ENCODE data around the gene STK4.

STK4 gene

GRCh38 chr20:45080867-45081624 is 114.7 kb downstream of the STK4 start:
- in situ Hi-C loops (cut with MboI; ENCODE audit: low sequenced_read_pairs) = no loop called here

GRCh38 chr20:45082468-45082867 is 116.2 kb downstream of the STK4 start:
- in situ Hi-C loops (cut with MboI; ENCODE audit: low sequenced_read_pairs) = no loop called here

GRCh38 chr20:45083127-45083526 is 116.8 kb downstream of the STK4 start:
- in situ Hi-C loops (cut with MboI; ENCODE audit: low sequenced_read_pairs) = no loop called here

- in situ Hi-C loops (cut with MboI; ENCODE audit: low sequenced_read_pairs) = no loop called here
Measured at GRCh38 chr20:45085289-45085688, 119.0 kb downstream of the STK4 start.

- in situ Hi-C loops (cut with MboI; ENCODE audit: low sequenced_read_pairs) = no loop called here
Measured at GRCh38 chr20:45085867-45086266, 119.6 kb downstream of the STK4 start.

GRCh38 chr20:45087097-45087790 is 120.9 kb downstream of the STK4 start:
- in situ Hi-C loops (cut with MboI; ENCODE audit: low sequenced_read_pairs) = no loop called here

GRCh38 chr20:45087814-45088213 is 121.5 kb downstream of the STK4 start:
- in situ Hi-C loops (cut with MboI; ENCODE audit: low sequenced_read_pairs) = no loop called here

GRCh38 chr20:45088247-45088646 is 121.9 kb downstream of the STK4 start:
- in situ Hi-C loops (cut with MboI; ENCODE audit: low sequenced_read_pairs) = no loop called here

GRCh38 chr20:45090481-45090880 is 124.2 kb downstream of the STK4 start:
- in situ Hi-C loops (cut with MboI; ENCODE audit: low sequenced_read_pairs) = no loop called here

GRCh38 chr20:45091366-45091765 is 125.1 kb downstream of the STK4 start:
- in situ Hi-C loops (cut with MboI; ENCODE audit: low sequenced_read_pairs) = no loop called here

- in situ Hi-C loops (cut with MboI; ENCODE audit: low sequenced_read_pairs) = no loop called here
Measured at GRCh38 chr20:45092898-45093297, 126.6 kb downstream of the STK4 start.

GRCh38 chr20:45094201-45094600 is 127.9 kb downstream of the STK4 start:
- in situ Hi-C loops (cut with MboI; ENCODE audit: low sequenced_read_pairs) = no loop called here

GRCh38 chr20:45094864-45095574 is 128.7 kb downstream of the STK4 start:
- in situ Hi-C loops (cut with MboI; ENCODE audit: low sequenced_read_pairs) = no loop called here

GRCh38 chr20:45095805-45096238 is 129.5 kb downstream of the STK4 start:
- in situ Hi-C loops (cut with MboI; ENCODE audit: low sequenced_read_pairs) = no loop called here

GRCh38 chr20:45096781-45097180 is 130.5 kb downstream of the STK4 start:
- in situ Hi-C loops (cut with MboI; ENCODE audit: low sequenced_read_pairs) = no loop called here

GRCh38 chr20:45097485-45098102 is 131.3 kb downstream of the STK4 start:
- in situ Hi-C loops (cut with MboI; ENCODE audit: low sequenced_read_pairs) = no loop called here

GRCh38 chr20:45098103-45098773 is 131.9 kb downstream of the STK4 start:
- in situ Hi-C loops (cut with MboI; ENCODE audit: low sequenced_read_pairs) = no loop called here

- in situ Hi-C loops (cut with MboI; ENCODE audit: low sequenced_read_pairs) = no loop called here
Measured at GRCh38 chr20:45100563-45101245, 134.4 kb downstream of the STK4 start, which contains the start of gene KCNS1. Gene KCNS1 (minus strand): TSS chr20:45101127. CDS start chr20:45099236, 1,891 bp downstream.

- in situ Hi-C loops (cut with MboI; ENCODE audit: low sequenced_read_pairs) = no loop called here
Measured at GRCh38 chr20:45101333-45101850, 135.1 kb downstream of the STK4 start.

GRCh38 chr20:45103072-45103471 is 136.8 kb downstream of the STK4 start:
- in situ Hi-C loops (cut with MboI; ENCODE audit: low sequenced_read_pairs) = no loop called here
